ENCODE results near the gene SECISBP2L. TPM values are rescaled to one million over a fixed set of nuclear protein-coding genes. Genes with fewer than 3 reads are reported as not detected.

SECISBP2L gene
- total and polyA plus RNA-seq, 11 donors: 8.8 to 52.4 (median 36.8) TPM

DNA sequence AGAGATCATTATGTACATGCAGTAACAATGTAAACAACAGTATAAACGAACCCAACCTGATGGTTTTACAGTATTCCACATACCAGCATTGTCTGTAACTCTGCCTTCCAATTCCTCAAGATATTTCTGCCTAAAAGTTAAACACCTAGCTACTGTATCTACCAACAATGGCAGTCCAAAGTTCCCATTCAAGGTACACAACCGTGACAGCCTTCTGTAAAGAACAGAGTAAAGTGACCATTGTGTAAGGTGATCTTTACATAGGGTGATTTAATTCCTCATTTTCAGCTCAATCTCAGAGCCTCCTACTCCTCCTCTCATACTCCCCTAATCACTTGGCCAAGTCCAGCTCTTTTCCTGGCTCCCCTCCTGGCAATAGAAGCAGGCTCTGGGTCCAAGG lies 10.4 kb downstream of the SECISBP2L start:
- intact Hi-C loops (cut with DNase I): loop anchor here in 1 of 10 donors (5.0 kb wide), 1 partner anchor 96 kb away; no protein-coding TSS in a partner anchor
- TF ChIP-seq, protein P1, sequence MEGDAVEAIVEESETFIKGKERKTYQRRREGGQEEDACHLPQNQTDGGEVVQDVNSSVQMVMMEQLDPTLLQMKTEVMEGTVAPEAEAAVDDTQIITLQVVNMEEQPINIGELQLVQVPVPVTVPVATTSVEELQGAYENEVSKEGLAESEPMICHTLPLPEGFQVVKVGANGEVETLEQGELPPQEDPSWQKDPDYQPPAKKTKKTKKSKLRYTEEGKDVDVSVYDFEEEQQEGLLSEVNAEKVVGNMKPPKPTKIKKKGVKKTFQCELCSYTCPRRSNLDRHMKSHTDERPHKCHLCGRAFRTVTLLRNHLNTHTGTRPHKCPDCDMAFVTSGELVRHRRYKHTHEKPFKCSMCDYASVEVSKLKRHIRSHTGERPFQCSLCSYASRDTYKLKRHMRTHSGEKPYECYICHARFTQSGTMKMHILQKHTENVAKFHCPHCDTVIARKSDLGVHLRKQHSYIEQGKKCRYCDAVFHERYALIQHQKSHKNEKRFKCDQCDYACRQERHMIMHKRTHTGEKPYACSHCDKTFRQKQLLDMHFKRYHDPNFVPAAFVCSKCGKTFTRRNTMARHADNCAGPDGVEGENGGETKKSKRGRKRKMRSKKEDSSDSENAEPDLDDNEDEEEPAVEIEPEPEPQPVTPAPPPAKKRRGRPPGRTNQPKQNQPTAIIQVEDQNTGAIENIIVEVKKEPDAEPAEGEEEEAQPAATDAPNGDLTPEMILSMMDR (IDR thresholded peaks at IDR 0.05): no peak
- no peak for TF ChIP-seq POLR2A (IDR thresholded peaks at IDR 0.05)
- 83 to 94% (median 89%) methylated on average over 2 of the region's 2 CpGs for WGBS, 4 donors

DNA sequence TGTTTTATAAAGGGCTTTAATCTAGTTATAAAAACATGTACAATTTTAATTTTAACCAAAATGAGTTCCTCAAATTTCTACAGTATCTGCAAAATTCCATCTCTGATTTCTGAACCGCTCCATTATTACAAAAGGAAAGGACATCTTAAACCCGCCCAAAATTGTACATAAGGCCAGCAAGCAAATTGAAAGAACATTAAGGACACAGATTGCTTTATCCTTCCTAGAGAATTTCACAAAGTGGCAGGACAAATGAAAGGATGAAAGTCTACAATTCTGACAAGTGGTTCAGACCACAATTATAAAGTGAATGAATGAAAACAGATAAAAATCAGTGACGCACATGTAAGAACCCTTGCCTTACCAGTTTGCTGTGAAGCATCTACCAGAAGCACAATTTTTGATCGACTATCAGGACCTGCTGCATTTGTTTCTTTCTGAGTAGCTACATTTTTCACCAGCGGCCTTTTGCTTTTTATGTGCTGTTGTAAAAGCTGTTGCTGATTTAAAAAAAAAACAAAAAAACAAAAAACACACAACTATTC lies 13.6 kb downstream of the SECISBP2L start:
- Histone ChIP-seq H3K27me3 (no peaks in the 10 kb centered on the region), H3K9me3 (no peaks in the 10 kb centered on the region), H3K4me3 (no peak overlapping the region), H3K36me3 (peaks cover 2 to 93% (median 51%) of the 10 kb centered on the region in 9 donors), H3K27ac (no peak overlapping the region), H3K4me1 (peaks cover 0 to 24% (median 16%) of the 10 kb centered on the region in 12 donors)
- DNase-seq (no peak), ATAC-seq (no peak)
- 91 to 95% (median 95%) methylated on average over 5 of the region's 5 CpGs for WGBS, 4 donors
- intact Hi-C loops (cut with DNase I): no loop called here
- TF ChIP-seq, protein P1 (IDR thresholded peaks at IDR 0.05): no peak

More for the DNA sequence above, 10.4 kb downstream of the SECISBP2L start:
- no peaks in the 10 kb centered on the region for H3K27me3 ChIP-seq
- peaks cover 0 to 42% (median 28%) of the 10 kb centered on the region in 12 donors for H3K4me1 ChIP-seq
- no peaks in the 10 kb centered on the region for H3K9me3 ChIP-seq
- ATAC-seq (peak in 1 of 4 donors; percentile 22), DNase-seq (no peak)
- peaks cover 0 to 62% (median 33%) of the 10 kb centered on the region in 9 donors for H3K36me3 ChIP-seq
- H3K4me3 ChIP-seq: no peak overlapping the region
- no peak overlapping the region for H3K27ac ChIP-seq

DNA sequence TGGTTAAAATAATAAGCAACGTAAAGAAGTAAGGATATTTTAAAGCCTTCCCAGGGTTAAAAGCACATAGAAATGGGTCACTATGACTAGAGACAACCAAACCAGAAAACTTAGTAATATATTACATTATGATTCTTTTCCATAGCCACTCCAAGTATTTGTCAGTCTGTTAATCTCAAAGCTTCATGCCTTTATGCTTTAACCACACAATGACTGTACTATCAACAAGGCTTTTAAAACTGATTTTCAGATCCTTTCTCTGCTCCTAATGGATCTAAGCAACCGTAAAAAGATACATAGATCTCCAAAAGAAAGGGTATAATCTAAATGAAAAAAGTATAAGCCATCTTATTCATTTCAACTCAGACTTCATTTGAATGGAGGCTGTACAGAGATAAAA lies 14.4 kb downstream of the SECISBP2L start:
- H3K4me1 ChIP-seq: peaks cover 0 to 17% (median 9%) of the 10 kb centered on the region in 12 donors
- H3K9me3 ChIP-seq: no peaks in the 10 kb centered on the region
- H3K27me3 ChIP-seq: no peaks in the 10 kb centered on the region
- no peak for DNase-seq
- peaks cover 4 to 94% (median 60%) of the 10 kb centered on the region in 9 donors for H3K36me3 ChIP-seq
- 92 to 95% (median 94%) methylated on average over 2 of the region's 2 CpGs for WGBS, 4 donors
- H3K4me3 ChIP-seq: no peak overlapping the region
- TF ChIP-seq, protein P1 (IDR thresholded peaks at IDR 0.05): no peak
- no peak for TF ChIP-seq POLR2A (IDR thresholded peaks at IDR 0.05)
- intact Hi-C loops (cut with DNase I): no loop called here
- H3K27ac ChIP-seq: no peak overlapping the region
- ATAC-seq: no peak

DNA sequence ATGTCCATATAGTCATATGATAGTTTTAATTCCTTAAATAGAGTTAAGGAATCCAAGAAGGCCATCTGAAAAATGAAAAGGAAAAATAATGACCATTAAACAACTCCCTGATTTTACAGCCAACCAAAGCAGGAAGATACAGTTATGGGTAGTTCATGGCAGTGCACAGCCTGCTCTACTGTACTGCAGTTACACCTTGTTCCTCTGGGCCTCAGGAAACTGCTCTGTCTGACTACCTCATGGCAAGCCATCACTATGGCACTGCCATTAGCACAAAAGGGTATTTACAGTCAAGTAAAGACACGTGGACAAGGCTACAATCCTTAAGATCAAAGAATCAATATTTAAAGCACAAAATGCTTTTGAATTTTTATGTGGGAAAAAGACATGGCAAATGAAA lies 19.5 kb downstream of the SECISBP2L start:
- DNase-seq (no peak), ATAC-seq (no peak)
- no peak overlapping the region for H3K4me3 ChIP-seq
- no peak overlapping the region for H3K27ac ChIP-seq
- no peaks in the 10 kb centered on the region for H3K4me1 ChIP-seq
- intact Hi-C loops (cut with DNase I): loop anchor here in 3 of 10 donors (10.0 kb wide), 3 partner anchors 98 to 118 kb away; no protein-coding TSS in a partner anchor
- WGBS, 4 donors: 89 to 94% (median 92%) methylated on average over 1 of the region's 1 CpG
- H3K9me3 ChIP-seq: no peaks in the 10 kb centered on the region
- H3K36me3 ChIP-seq: peaks cover 6 to 99% (median 60%) of the 10 kb centered on the region in 9 donors
- no peaks in the 10 kb centered on the region for H3K27me3 ChIP-seq
- TF ChIP-seq, protein P1 (IDR thresholded peaks at IDR 0.05): no peak
- TF ChIP-seq POLR2A (IDR thresholded peaks at IDR 0.05): no peak
